Measurements from ENCODE around the gene NUBPL.

- TF ChIP-seq CTCF (IDR thresholded peaks at IDR 0.05) (no peak), ZFX (IDR thresholded peaks at IDR 0.05; ENCODE audit: borderline replicate concordance) (no peak)
Measured at GRCh38 chr14:31880935-31881334, 319.7 kb downstream of the NUBPL start.

Data from 22Rv1 (cell line).